ENCODE data around the gene CEP295NL.

CEP295NL gene

DNA sequence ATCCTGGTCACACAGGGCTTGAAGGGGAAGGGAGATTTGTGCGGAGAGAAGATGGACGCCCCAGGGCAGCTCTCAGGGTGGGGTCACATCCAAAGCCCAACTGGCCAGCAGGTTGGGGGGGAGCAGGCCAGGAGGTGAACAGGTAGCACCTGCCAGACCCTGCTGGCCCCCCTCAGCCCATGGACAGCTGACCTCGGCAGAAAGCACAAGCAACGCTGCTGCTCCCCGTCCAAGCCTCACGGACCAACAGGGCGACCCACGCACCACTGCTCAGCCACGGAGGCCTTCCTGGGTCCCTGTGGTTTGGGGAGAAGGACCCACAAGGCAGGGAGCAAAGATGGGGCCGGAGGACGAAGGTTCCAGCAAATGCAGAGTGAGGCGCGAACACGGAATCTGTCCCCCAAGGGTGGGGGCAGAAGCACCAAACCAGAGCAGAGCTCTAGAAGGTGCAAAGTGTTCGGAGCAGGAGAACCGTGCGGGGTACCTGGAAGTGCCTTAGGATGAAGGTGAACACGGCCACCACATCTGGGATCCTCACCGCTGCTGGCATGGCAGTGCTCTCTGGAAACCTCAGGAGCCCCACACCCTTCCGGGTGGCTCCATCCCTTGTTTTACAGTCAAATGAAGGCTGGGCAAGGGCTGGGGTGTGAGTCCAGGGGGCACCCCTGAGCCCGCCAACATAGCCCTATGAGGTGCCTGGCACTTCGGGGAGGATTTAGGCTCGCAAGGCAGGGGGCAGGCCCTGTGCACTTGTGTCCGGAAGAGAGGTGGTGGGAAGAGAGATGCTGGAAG, 17.9 kb downstream of the CEP295NL start:
- H3K4me3 ChIP-seq (ENCODE audit: low read depth, low read length): no peak overlapping the region
- TF ChIP-seq MYC (IDR thresholded peaks at IDR 0.05; ENCODE audit: low read depth, low read length) (no peak), POLR2A (IDR thresholded peaks at IDR 0.05; ENCODE audit: extremely low read depth, insufficient read length) (no peak)
- TF ChIP-seq, protein P1, sequence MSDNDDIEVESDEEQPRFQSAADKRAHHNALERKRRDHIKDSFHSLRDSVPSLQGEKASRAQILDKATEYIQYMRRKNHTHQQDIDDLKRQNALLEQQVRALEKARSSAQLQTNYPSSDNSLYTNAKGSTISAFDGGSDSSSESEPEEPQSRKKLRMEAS (IDR thresholded peaks at IDR 0.05; ENCODE audit: low read depth, low read length): no peak
- TF ChIP-seq, protein P2, sequence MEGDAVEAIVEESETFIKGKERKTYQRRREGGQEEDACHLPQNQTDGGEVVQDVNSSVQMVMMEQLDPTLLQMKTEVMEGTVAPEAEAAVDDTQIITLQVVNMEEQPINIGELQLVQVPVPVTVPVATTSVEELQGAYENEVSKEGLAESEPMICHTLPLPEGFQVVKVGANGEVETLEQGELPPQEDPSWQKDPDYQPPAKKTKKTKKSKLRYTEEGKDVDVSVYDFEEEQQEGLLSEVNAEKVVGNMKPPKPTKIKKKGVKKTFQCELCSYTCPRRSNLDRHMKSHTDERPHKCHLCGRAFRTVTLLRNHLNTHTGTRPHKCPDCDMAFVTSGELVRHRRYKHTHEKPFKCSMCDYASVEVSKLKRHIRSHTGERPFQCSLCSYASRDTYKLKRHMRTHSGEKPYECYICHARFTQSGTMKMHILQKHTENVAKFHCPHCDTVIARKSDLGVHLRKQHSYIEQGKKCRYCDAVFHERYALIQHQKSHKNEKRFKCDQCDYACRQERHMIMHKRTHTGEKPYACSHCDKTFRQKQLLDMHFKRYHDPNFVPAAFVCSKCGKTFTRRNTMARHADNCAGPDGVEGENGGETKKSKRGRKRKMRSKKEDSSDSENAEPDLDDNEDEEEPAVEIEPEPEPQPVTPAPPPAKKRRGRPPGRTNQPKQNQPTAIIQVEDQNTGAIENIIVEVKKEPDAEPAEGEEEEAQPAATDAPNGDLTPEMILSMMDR (IDR thresholded peaks at IDR 0.05; ENCODE audit: low read depth, low read length): no peak
- DNase-seq (ENCODE audit: low read depth): no peak

DNA sequence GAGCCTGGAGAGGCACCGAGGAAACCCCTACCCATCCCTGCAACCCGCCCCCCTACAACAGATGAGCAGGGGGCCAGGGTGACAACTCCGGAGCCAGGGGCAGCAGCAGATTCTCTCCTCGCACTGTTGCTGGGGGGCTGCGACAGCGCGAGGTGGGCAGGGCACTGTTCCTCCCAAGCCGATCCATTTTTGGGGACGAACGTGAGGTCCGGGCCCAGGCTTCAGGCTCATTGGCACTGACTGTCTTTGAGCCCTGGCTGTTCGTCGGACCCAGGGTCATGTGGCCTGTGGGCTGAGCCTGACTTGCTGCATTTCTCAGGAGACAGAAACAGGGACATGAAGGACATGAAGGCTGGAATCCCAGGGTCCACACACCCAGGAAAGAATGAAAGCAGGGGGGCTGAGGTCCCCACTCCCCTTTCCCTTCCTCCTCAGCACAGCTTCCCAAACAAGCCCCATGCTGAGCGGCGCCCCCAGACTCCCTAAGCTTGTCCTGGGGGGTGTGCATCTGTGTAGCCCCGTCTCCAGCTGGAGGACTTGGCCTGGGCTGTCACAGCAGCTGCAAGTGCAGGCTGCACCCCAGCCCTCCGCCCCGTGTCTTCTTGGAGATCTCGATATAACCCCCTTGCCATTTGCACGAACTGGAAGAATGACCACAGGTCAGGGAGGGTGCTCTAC, 18.7 kb downstream of the CEP295NL start:
- no peak for DNase-seq (ENCODE audit: low read depth)
- H3K4me3 ChIP-seq (ENCODE audit: low read depth, low read length): peak overlapping the region; percentile 25
- TF ChIP-seq, protein P2 (IDR thresholded peaks at IDR 0.05; ENCODE audit: low read depth, low read length): no peak
- no peak for TF ChIP-seq POLR2A (IDR thresholded peaks at IDR 0.05; ENCODE audit: extremely low read depth, insufficient read length)
- TF ChIP-seq, protein P1 (IDR thresholded peaks at IDR 0.05; ENCODE audit: low read depth, low read length): no peak
- TF ChIP-seq MYC (IDR thresholded peaks at IDR 0.05; ENCODE audit: low read depth, low read length): no peak

DNA sequence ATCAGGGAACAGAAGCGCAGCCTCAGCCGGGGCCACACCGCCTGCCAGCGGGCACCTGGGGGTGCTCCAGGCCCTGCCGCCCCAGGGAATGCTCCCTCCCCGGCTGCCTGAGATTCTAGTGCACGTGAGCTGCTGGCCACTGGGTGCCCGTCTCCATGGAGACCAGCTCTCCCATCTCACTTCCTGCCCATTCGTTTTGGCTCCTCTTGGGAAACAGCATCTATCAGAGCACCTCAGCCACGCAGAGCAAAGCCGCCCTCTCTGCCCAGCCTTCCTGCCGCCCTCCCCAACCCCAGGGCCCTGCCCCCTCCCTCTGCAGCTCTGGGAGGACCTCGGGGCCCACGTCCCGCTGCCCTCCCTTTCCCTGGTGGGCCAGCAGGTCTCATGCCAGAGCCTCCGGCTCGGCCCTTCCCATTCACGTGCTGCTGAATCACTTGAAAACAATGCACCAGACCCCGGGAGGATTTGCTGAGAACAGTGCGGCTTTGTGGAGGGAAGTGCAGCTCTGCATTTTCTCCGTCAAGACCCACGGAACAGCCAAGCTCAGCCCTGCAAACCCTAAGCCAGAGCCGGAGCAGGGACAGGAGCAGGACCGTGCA, 19.4 kb downstream of the CEP295NL start:
- H3K4me3 ChIP-seq (ENCODE audit: low read depth, low read length): peak overlapping the region; percentile 50
- no peak for TF ChIP-seq MYC (IDR thresholded peaks at IDR 0.05; ENCODE audit: low read depth, low read length)
- TF ChIP-seq, protein P1 (IDR thresholded peaks at IDR 0.05; ENCODE audit: low read depth, low read length): no peak
- TF ChIP-seq, protein P2 (IDR thresholded peaks at IDR 0.05; ENCODE audit: low read depth, low read length): no peak
- TF ChIP-seq POLR2A (IDR thresholded peaks at IDR 0.05; ENCODE audit: extremely low read depth, insufficient read length): no peak
- peak; percentile 81 for DNase-seq (ENCODE audit: low read depth)

DNA sequence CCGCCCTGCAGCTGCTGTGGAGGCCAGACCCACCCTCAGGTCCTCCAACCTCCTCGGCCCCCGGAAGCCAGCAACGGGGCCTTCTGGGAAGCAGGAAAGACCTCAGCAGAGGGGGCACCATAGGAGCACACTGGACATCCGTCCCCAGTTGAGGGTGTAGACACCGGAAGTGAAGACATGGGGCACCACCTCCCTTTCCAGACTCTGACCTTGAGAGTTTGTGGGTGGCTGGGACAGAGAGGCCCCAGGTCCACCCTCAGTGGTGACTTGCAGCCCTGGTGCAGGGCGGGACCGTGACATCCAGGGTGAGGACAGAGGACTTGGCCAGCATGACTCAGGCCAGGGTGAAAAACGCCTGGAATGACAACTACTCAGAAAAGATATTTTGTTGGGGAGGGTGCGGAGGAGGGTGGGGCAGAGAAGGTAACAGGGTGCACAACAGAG, 19.9 kb downstream of the CEP295NL start:
- peak; percentile 41 for TF ChIP-seq MYC (IDR thresholded peaks at IDR 0.05; ENCODE audit: low read depth, low read length)
- TF ChIP-seq, protein P2 (IDR thresholded peaks at IDR 0.05; ENCODE audit: low read depth, low read length): no peak
- TF ChIP-seq POLR2A (IDR thresholded peaks at IDR 0.05; ENCODE audit: extremely low read depth, insufficient read length): no peak
- TF ChIP-seq, protein P1 (IDR thresholded peaks at IDR 0.05; ENCODE audit: low read depth, low read length): 0 out of 2 replicates have a peak, but pooled peaks have one; percentile 15
- DNase-seq (ENCODE audit: low read depth): peak; percentile 90
- H3K4me3 ChIP-seq (ENCODE audit: low read depth, low read length): peak overlapping the region; percentile 50

DNA sequence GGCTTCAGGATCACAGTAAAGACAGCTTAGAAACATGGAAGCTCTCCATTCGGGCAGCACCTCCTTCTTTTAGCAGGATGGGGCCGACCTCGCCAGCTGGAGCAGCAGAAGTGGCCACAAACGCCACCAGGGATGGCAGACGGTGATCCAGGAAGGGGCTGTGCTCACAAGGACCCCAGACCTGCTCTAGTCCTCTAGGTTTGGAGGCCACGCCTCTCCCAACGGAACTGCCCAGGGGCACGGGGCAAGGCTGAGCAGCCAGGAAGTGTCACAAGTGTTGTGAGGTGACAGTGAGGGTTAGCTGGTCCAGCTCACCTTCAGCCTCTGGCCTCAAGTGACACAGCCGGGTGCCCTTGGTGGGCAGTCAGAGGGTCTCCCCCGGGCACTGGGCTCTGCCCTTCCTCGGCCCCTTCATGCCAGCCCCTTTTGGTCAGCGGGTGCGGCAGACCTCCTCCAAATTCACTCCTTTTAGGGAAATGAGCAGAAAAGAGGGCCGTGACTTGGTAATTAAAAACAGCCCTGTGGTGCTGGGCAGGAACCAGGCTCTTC, 20.4 kb downstream of the CEP295NL start:
- TF ChIP-seq MYC (IDR thresholded peaks at IDR 0.05; ENCODE audit: low read depth, low read length): no peak
- peak; percentile 37 for TF ChIP-seq POLR2A (IDR thresholded peaks at IDR 0.05; ENCODE audit: extremely low read depth, insufficient read length)
- peak overlapping the region; percentile 50 for H3K4me3 ChIP-seq (ENCODE audit: low read depth, low read length)
- DNase-seq (ENCODE audit: low read depth): peak; percentile 79
